ENCODE data around the gene LY6G6D.

LY6G6D gene

GRCh38 chr6:31719001-31719400 is 3.9 kb downstream of the LY6G6D start:
- no peak overlapping the region for H2AFZ ChIP-seq (ENCODE audit: low read length)
- no peaks in the 10 kb centered on the region for H3K9me2 ChIP-seq (ENCODE audit: low read depth, low read length)
- H3K4me2 ChIP-seq (ENCODE audit: low read length), result no peak overlapping the region
- peaks cover 3% of the 10 kb centered on the region; the same call in 1 of the 2 replicates for H3K27me3 ChIP-seq (ENCODE audit: insufficient read depth, low read length)
- no peaks in the 10 kb centered on the region for H4K20me1 ChIP-seq (ENCODE audit: insufficient read depth, low read length)
- TF ChIP-seq EZH2 (IDR thresholded peaks at IDR 0.05; ENCODE audit: borderline replicate concordance, low read length) (no peak), CTCF (IDR thresholded peaks at IDR 0.05; ENCODE audit: low read length) (no peak)
- 0 out of 2 replicates have a peak, but pooled peaks cover 4% of the 10 kb centered on the region for H3F3A ChIP-seq (ENCODE audit: insufficient read depth, low read length)
- no peak overlapping the region for H3K27ac ChIP-seq (ENCODE audit: low read depth, low read length, poor library complexity, severe bottlenecking)
- H3K4me3 ChIP-seq (ENCODE audit: low read depth, low read length, poor library complexity, severe bottlenecking), result no peak overlapping the region
- no peak overlapping the region for H3K9ac ChIP-seq (ENCODE audit: low read length)
- no peaks in the 10 kb centered on the region for H3K79me2 ChIP-seq (ENCODE audit: insufficient read depth, low read length)
- no peaks in the 10 kb centered on the region for H3K4me1 ChIP-seq (ENCODE audit: insufficient read depth, low read length, severe bottlenecking)
- no peaks in the 10 kb centered on the region for H3K9me3 ChIP-seq (ENCODE audit: low read length)
- H3K36me3 ChIP-seq (ENCODE audit: insufficient read depth, low read length), result no peaks in the 10 kb centered on the region

- Histone ChIP-seq H3K9me2 (ENCODE audit: low read depth, low read length) (no peaks in the 10 kb centered on the region), H3K27ac (ENCODE audit: low read depth, low read length, poor library complexity, severe bottlenecking) (no peak overlapping the region), H3F3A (ENCODE audit: insufficient read depth, low read length) (0 out of 2 replicates have a peak, but pooled peaks cover 4% of the 10 kb centered on the region), H3K79me2 (ENCODE audit: insufficient read depth, low read length) (no peaks in the 10 kb centered on the region), H2AFZ (ENCODE audit: low read length) (no peak overlapping the region), H3K4me1 (ENCODE audit: insufficient read depth, low read length, severe bottlenecking) (no peaks in the 10 kb centered on the region), H3K4me2 (ENCODE audit: low read length) (no peak overlapping the region), H3K36me3 (ENCODE audit: insufficient read depth, low read length) (no peaks in the 10 kb centered on the region), H3K9ac (ENCODE audit: low read length) (no peak overlapping the region), H3K4me3 (ENCODE audit: low read depth, low read length, poor library complexity, severe bottlenecking) (no peak overlapping the region), H4K20me1 (ENCODE audit: insufficient read depth, low read length) (no peaks in the 10 kb centered on the region), H3K27me3 (ENCODE audit: insufficient read depth, low read length) (peaks cover 3% of the 10 kb centered on the region; the same call in 1 of the 2 replicates), H3K9me3 (ENCODE audit: low read length) (no peaks in the 10 kb centered on the region)
- TF ChIP-seq EZH2 (IDR thresholded peaks at IDR 0.05; ENCODE audit: borderline replicate concordance, low read length), result no peak
- TF ChIP-seq CTCF (IDR thresholded peaks at IDR 0.05; ENCODE audit: low read length), result no peak
Observed at GRCh38 chr6:31720196-31720770, 5.1 kb downstream of the LY6G6D start.

GRCh38 chr6:31721351-31722020 is 6.3 kb downstream of the LY6G6D start, which contains the start of gene LY6G6C:
Gene LY6G6C (minus strand): TSS chr6:31721746. CDS start chr6:31721679, 67 bp downstream.
- no peaks in the 10 kb centered on the region for H3K9me3 ChIP-seq (ENCODE audit: low read length)
- 0 out of 2 replicates have a peak, but pooled peaks cover 3% of the 10 kb centered on the region for H3K27me3 ChIP-seq (ENCODE audit: insufficient read depth, low read length)
- H3K9ac ChIP-seq (ENCODE audit: low read length), result no peak within 1 kb of the TSS
- no peak within 1 kb of the TSS for H3K27ac ChIP-seq (ENCODE audit: low read depth, low read length, poor library complexity, severe bottlenecking)
- H3K79me2 ChIP-seq (ENCODE audit: insufficient read depth, low read length), result no peaks in the 10 kb centered on the region
- no peaks in the 10 kb centered on the region for H4K20me1 ChIP-seq (ENCODE audit: insufficient read depth, low read length)
- H2AFZ ChIP-seq (ENCODE audit: low read length), result no peak within 1 kb of the TSS
- peaks cover 8% of the 10 kb centered on the region; the same call in 1 of the 2 replicates for H3K36me3 ChIP-seq (ENCODE audit: insufficient read depth, low read length)
- 0 out of 2 replicates have a peak, but pooled peaks cover 4% of the 10 kb centered on the region for H3F3A ChIP-seq (ENCODE audit: insufficient read depth, low read length)
- no peak for TF ChIP-seq EZH2 (IDR thresholded peaks at IDR 0.05; ENCODE audit: borderline replicate concordance, low read length)
- no peak for TF ChIP-seq CTCF (IDR thresholded peaks at IDR 0.05; ENCODE audit: low read length)
- H3K9me2 ChIP-seq (ENCODE audit: low read depth, low read length), result no peaks in the 10 kb centered on the region
- no peak within 1 kb of the TSS for H3K4me2 ChIP-seq (ENCODE audit: low read length)
- peaks cover 1% of the 10 kb centered on the region for H3K4me1 ChIP-seq (ENCODE audit: insufficient read depth, low read length, severe bottlenecking)
- H3K4me3 ChIP-seq (ENCODE audit: low read depth, low read length, poor library complexity, severe bottlenecking), result no peak within 1 kb of the TSS

Data from OCI-LY1 (cell line).